PC-9 (cell line): ENCODE results near the gene SOX12.

Experiments
- CTCF ChIP-seq: fragments of 200-600 bp; sonication (generic); conservative IDR thresholded peaks from 2 replicates; pipeline ENCODE4 v1.6.1; 2017; ENCODE audit warnings: mixed run types, antibody characterized with exemption, mild to moderate bottlenecking, moderate library complexity
- EZH2 ChIP-seq: fragments of 200-600 bp; sonication (generic); IDR thresholded peaks from 2 replicates; pipeline ENCODE4 v1.8.0; 2017; ENCODE audit warnings: antibody characterized with exemption, low read depth

- TF ChIP-seq EZH2, result no peak
- no peak for TF ChIP-seq CTCF
Observed at GRCh38 chr20:312866-313265, 12.5 kb upstream of the SOX12 start.
